Skin epidermis (tissue), 12 donors: ENCODE results near the gene CFAP206.

Source experiments
- H3K27ac ChIP-seq, 21 experiments: fragments of 200-600 bp; sonication (generic) in 11 of 21; one replicate each; pipeline ENCODE4 v1.5.0; 2020; ENCODE audit warnings: mild to moderate bottlenecking in 3 of 21, inconsistent platforms in 2 of 21, moderate library complexity in 2 of 21
- H3K4me3 ChIP-seq, 7 experiments: fragments of 200-600 bp; sonication (generic) in 2 of 7; one replicate each; pipeline ENCODE4 v1.5.0; 2020; ENCODE audit warnings: inconsistent platforms in 2 of 7, mild to moderate bottlenecking in 2 of 7, moderate library complexity in 1 of 7

The CFAP206 gene

GRCh38 chr6:87501809-87502572 is 94.2 kb downstream of the CFAP206 start:
- Histone ChIP-seq H3K27ac (no peak overlapping the region), H3K4me3 (no peak overlapping the region)

- Histone ChIP-seq H3K27ac (no peak overlapping the region), H3K4me3 (no peak overlapping the region)
Observed at GRCh38 chr6:87504441-87504840, 96.7 kb downstream of the CFAP206 start.
